Measurements from ENCODE around the gene GNAZ.
A peak's percentile ranks its signal among the peaks of the same experiment; 100 is the strongest.

GNAZ gene

GRCh38 chr22:23033116-23033905 is 37.0 kb upstream of the GNAZ start:
- Histone ChIP-seq H3K27me3 (ENCODE audit: low read length) (no peaks in the 10 kb centered on the region), H4K20me1 (ENCODE audit: low read depth, low read length) (no peaks in the 10 kb centered on the region), H3F3A (ENCODE audit: insufficient read depth) (no peaks in the 10 kb centered on the region), H3K9ac (ENCODE audit: low read length) (no peak overlapping the region), H3K9me3 (ENCODE audit: insufficient read depth, low read length) (no peaks in the 10 kb centered on the region), H3K9me2 (replicated peaks; ENCODE audit: insufficient read depth, low read length) (no peaks in the 10 kb centered on the region), H3K4me2 (ENCODE audit: low read depth, low read length, poor library complexity, severe bottlenecking) (no peak overlapping the region), H3K36me3 (ENCODE audit: low read length) (no peaks in the 10 kb centered on the region), H3K27ac (ENCODE audit: low read depth, low read length) (no peak overlapping the region), H3K79me2 (ENCODE audit: insufficient read depth, low read length) (no peaks in the 10 kb centered on the region), H3K4me3 (ENCODE audit: insufficient read depth, low read length, poor library complexity, severe bottlenecking) (no peak overlapping the region), H2AFZ (ENCODE audit: low read depth, low read length, severe bottlenecking) (no peak overlapping the region)
- TF ChIP-seq EZH2phosphoT487 (conservative IDR thresholded peaks at IDR 0.05; ENCODE audit: low read length): no peak
- TF ChIP-seq, protein P1, sequence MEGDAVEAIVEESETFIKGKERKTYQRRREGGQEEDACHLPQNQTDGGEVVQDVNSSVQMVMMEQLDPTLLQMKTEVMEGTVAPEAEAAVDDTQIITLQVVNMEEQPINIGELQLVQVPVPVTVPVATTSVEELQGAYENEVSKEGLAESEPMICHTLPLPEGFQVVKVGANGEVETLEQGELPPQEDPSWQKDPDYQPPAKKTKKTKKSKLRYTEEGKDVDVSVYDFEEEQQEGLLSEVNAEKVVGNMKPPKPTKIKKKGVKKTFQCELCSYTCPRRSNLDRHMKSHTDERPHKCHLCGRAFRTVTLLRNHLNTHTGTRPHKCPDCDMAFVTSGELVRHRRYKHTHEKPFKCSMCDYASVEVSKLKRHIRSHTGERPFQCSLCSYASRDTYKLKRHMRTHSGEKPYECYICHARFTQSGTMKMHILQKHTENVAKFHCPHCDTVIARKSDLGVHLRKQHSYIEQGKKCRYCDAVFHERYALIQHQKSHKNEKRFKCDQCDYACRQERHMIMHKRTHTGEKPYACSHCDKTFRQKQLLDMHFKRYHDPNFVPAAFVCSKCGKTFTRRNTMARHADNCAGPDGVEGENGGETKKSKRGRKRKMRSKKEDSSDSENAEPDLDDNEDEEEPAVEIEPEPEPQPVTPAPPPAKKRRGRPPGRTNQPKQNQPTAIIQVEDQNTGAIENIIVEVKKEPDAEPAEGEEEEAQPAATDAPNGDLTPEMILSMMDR (IDR thresholded peaks at IDR 0.05; ENCODE audit: insufficient read depth, low read length, poor library complexity, severe bottlenecking): no peak

DNA sequence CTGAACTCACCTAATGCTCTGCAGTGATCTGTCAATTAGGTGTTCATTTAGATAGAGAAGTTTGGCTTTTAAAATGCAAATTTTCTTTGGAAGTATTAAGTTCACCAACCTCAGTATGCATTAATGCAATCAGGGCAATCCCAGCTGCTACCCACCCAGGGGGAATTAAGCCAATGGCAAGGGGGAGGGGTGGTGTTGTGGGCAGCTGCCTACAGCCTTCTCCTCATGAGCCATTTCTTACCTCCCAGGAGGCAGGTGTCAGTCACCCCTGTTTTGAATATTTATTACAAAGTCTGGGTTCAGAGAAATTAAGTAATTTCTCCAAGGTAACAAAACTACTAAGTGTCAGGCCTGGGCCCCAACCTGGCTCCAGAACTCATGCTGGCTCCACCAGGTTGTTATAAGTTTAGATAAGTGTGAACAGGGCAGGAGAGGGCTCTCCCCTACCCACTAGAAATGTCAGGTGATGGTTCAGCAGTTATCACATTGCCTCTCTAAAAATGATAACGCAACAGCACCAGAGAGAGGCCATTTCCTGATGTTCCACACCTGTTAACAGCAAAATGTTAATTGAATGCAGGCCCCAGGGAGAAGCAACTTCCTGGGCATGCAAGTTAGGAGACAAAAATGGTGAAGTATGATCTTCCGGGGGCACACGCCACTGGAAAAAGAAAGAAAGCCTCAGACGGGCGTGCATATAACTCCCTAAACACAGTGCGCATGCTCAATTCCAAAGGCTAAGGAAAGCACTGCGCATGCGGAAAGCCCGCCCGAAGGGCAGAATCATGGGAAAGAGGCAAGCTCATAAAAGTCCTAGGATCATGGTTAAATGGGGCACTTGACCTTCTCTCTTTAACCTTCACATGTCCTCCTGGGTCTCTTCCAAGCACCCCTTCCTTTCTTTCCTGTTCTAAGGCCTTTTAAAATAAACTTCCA is 35.4 kb upstream of the GNAZ start:
- Histone ChIP-seq H3K27me3 (ENCODE audit: low read length) (no peaks in the 10 kb centered on the region), H3K36me3 (ENCODE audit: low read length) (no peaks in the 10 kb centered on the region), H3K79me2 (ENCODE audit: insufficient read depth, low read length) (no peaks in the 10 kb centered on the region), H4K20me1 (ENCODE audit: low read depth, low read length) (no peaks in the 10 kb centered on the region), H3K4me3 (ENCODE audit: insufficient read depth, low read length, poor library complexity, severe bottlenecking) (no peak overlapping the region), H3K9me2 (replicated peaks; ENCODE audit: insufficient read depth, low read length) (no peaks in the 10 kb centered on the region), H3F3A (ENCODE audit: insufficient read depth) (no peaks in the 10 kb centered on the region), H2AFZ (ENCODE audit: low read depth, low read length, severe bottlenecking) (peak overlapping the region; percentile 49), H3K4me2 (ENCODE audit: low read depth, low read length, poor library complexity, severe bottlenecking) (peak overlapping the region; percentile 18), H3K9ac (ENCODE audit: low read length) (no peak overlapping the region), H3K27ac (ENCODE audit: low read depth, low read length) (peak overlapping the region; percentile 31), H3K9me3 (ENCODE audit: insufficient read depth, low read length) (no peaks in the 10 kb centered on the region)
- TF ChIP-seq EZH2phosphoT487 (conservative IDR thresholded peaks at IDR 0.05; ENCODE audit: low read length): no peak
- TF ChIP-seq, protein P1 (IDR thresholded peaks at IDR 0.05; ENCODE audit: insufficient read depth, low read length, poor library complexity, severe bottlenecking): no peak

DNA sequence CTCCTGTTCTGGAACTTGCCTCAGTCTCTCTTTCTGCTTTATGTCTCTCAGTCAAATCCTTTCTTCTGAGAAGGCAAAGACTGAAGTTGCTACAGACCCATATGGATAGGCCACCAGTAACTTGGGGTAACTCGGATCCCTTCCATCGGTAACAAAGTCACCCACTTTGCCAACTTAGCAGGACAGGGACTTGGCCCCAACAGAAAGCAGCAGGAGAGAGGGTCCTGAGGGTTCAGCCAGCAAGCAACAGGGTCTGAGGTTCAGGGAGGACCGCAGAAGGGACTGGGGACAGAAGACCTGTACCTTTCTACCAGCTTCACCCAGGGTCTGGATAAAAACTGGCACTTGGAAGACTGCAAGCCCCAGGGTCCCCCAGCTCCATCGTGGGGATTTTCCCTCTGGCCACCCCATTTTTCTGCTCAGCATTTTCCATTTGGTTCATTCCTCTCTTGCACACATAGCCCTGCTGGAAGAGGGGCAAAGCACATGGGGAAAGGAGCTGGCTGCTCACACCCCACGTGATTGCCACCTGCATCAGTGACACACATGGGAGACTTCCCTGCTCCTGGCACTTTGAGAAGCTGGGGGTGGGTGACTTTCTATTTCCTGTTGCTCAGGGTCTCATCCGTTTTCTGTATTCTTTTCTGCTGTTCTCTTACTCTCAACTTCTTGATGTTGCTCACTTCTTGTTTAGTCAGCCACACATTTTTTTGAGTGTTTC is 34.6 kb upstream of the GNAZ start:
- Histone ChIP-seq H3K9me3 (ENCODE audit: insufficient read depth, low read length) (no peaks in the 10 kb centered on the region), H3F3A (ENCODE audit: insufficient read depth) (no peaks in the 10 kb centered on the region), H3K27ac (ENCODE audit: low read depth, low read length) (peak overlapping the region; percentile 31), H3K4me3 (ENCODE audit: insufficient read depth, low read length, poor library complexity, severe bottlenecking) (no peak overlapping the region), H3K9ac (ENCODE audit: low read length) (no peak overlapping the region), H3K79me2 (ENCODE audit: insufficient read depth, low read length) (no peaks in the 10 kb centered on the region), H4K20me1 (ENCODE audit: low read depth, low read length) (no peaks in the 10 kb centered on the region), H3K9me2 (replicated peaks; ENCODE audit: insufficient read depth, low read length) (no peaks in the 10 kb centered on the region), H2AFZ (ENCODE audit: low read depth, low read length, severe bottlenecking) (peak overlapping the region; percentile 49), H3K27me3 (ENCODE audit: low read length) (no peaks in the 10 kb centered on the region), H3K4me2 (ENCODE audit: low read depth, low read length, poor library complexity, severe bottlenecking) (peak overlapping the region; percentile 18), H3K36me3 (ENCODE audit: low read length) (no peaks in the 10 kb centered on the region)
- TF ChIP-seq, protein P1 (IDR thresholded peaks at IDR 0.05; ENCODE audit: insufficient read depth, low read length, poor library complexity, severe bottlenecking): no peak
- no peak for TF ChIP-seq EZH2phosphoT487 (conservative IDR thresholded peaks at IDR 0.05; ENCODE audit: low read length)

Data from SU-DHL-6 (cell line).